ENCODE data around the gene PLXDC2.

DNA sequence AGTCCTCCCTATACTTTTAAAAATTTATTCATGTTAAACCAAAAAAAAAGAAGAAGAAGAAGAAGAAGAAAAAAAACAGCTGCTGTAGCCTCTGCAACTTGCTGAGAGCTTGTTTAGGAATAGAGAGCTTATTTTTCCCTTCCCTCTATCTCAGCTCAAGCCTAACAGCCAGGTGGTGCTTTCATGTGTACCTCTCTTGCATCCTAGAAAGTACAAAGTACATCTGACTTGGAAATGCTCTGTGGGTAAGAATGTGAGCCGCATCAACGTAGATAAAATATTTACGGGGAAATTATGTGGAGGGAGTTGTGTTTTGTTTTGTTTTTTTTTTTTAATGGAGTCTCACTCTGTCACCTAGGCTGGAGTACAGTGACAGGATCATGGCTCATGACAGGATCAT is 99.6 kb downstream of the PLXDC2 start:
- TF ChIP-seq, protein P1, sequence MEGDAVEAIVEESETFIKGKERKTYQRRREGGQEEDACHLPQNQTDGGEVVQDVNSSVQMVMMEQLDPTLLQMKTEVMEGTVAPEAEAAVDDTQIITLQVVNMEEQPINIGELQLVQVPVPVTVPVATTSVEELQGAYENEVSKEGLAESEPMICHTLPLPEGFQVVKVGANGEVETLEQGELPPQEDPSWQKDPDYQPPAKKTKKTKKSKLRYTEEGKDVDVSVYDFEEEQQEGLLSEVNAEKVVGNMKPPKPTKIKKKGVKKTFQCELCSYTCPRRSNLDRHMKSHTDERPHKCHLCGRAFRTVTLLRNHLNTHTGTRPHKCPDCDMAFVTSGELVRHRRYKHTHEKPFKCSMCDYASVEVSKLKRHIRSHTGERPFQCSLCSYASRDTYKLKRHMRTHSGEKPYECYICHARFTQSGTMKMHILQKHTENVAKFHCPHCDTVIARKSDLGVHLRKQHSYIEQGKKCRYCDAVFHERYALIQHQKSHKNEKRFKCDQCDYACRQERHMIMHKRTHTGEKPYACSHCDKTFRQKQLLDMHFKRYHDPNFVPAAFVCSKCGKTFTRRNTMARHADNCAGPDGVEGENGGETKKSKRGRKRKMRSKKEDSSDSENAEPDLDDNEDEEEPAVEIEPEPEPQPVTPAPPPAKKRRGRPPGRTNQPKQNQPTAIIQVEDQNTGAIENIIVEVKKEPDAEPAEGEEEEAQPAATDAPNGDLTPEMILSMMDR (IDR thresholded peaks at IDR 0.05) = no peak
- no peak for TF ChIP-seq POLR2A (IDR thresholded peaks at IDR 0.05)
